ENCODE data around the gene PNPLA1.

DNA sequence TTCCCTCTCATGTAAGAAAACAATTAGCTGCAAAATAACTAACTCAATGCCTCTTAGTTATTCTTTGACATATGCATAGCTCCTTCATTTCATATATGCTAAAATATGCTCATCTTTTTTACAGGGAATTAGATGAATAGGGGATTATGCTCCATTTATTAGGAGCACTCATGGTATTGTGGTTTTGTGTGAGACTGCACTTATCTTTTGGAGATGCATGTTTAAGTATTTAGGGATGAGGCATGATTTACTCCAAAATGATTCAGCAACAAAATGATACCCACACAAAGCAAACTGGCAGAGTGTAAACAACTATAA lies 58.0 kb downstream of the PNPLA1 start:
- TF ChIP-seq, protein P1, sequence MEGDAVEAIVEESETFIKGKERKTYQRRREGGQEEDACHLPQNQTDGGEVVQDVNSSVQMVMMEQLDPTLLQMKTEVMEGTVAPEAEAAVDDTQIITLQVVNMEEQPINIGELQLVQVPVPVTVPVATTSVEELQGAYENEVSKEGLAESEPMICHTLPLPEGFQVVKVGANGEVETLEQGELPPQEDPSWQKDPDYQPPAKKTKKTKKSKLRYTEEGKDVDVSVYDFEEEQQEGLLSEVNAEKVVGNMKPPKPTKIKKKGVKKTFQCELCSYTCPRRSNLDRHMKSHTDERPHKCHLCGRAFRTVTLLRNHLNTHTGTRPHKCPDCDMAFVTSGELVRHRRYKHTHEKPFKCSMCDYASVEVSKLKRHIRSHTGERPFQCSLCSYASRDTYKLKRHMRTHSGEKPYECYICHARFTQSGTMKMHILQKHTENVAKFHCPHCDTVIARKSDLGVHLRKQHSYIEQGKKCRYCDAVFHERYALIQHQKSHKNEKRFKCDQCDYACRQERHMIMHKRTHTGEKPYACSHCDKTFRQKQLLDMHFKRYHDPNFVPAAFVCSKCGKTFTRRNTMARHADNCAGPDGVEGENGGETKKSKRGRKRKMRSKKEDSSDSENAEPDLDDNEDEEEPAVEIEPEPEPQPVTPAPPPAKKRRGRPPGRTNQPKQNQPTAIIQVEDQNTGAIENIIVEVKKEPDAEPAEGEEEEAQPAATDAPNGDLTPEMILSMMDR (IDR thresholded peaks at IDR 0.05; ENCODE audit: insufficient read depth, low read length, poor library complexity, severe bottlenecking): no peak
- TF ChIP-seq EZH2phosphoT487 (conservative IDR thresholded peaks at IDR 0.05; ENCODE audit: low read length): no peak
